ENCODE measurements around the gene DAP.

Gene DAP

GRCh38 chr5:10684303-10685086, 76.5 kb downstream of the DAP start:
- Histone ChIP-seq H3K36me3 (peaks cover 31 to 45% (median 42%) of the 10 kb centered on the region in 3 donors), H3K4me3 (no peak overlapping the region), H3K27me3 (no peaks in the 10 kb centered on the region), H3K9me3 (no peaks in the 10 kb centered on the region), H3K27ac (no peak overlapping the region), H3K4me1 (no peaks in the 10 kb centered on the region)
- intact Hi-C loops (cut with DNase I; ENCODE audit: low total_unique reads), result no loop called here
- TF ChIP-seq, protein P1, sequence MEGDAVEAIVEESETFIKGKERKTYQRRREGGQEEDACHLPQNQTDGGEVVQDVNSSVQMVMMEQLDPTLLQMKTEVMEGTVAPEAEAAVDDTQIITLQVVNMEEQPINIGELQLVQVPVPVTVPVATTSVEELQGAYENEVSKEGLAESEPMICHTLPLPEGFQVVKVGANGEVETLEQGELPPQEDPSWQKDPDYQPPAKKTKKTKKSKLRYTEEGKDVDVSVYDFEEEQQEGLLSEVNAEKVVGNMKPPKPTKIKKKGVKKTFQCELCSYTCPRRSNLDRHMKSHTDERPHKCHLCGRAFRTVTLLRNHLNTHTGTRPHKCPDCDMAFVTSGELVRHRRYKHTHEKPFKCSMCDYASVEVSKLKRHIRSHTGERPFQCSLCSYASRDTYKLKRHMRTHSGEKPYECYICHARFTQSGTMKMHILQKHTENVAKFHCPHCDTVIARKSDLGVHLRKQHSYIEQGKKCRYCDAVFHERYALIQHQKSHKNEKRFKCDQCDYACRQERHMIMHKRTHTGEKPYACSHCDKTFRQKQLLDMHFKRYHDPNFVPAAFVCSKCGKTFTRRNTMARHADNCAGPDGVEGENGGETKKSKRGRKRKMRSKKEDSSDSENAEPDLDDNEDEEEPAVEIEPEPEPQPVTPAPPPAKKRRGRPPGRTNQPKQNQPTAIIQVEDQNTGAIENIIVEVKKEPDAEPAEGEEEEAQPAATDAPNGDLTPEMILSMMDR (IDR thresholded peaks at IDR 0.05), result no peak
- DNase-seq, result no peak

GRCh38 chr5:10682801-10683525, 78.1 kb downstream of the DAP start:
- H3K36me3 ChIP-seq, result peaks cover 45 to 61% (median 57%) of the 10 kb centered on the region in 3 donors
- DNase-seq, result no peak
- H3K4me3 ChIP-seq, result no peak overlapping the region
- intact Hi-C loops (cut with DNase I; ENCODE audit: low total_unique reads), result no loop called here
- H3K27ac ChIP-seq, result no peak overlapping the region
- TF ChIP-seq, protein P1 (IDR thresholded peaks at IDR 0.05), result no peak
- no peaks in the 10 kb centered on the region for H3K4me1 ChIP-seq
- H3K27me3 ChIP-seq, result no peaks in the 10 kb centered on the region
- H3K9me3 ChIP-seq, result no peaks in the 10 kb centered on the region

DNA sequence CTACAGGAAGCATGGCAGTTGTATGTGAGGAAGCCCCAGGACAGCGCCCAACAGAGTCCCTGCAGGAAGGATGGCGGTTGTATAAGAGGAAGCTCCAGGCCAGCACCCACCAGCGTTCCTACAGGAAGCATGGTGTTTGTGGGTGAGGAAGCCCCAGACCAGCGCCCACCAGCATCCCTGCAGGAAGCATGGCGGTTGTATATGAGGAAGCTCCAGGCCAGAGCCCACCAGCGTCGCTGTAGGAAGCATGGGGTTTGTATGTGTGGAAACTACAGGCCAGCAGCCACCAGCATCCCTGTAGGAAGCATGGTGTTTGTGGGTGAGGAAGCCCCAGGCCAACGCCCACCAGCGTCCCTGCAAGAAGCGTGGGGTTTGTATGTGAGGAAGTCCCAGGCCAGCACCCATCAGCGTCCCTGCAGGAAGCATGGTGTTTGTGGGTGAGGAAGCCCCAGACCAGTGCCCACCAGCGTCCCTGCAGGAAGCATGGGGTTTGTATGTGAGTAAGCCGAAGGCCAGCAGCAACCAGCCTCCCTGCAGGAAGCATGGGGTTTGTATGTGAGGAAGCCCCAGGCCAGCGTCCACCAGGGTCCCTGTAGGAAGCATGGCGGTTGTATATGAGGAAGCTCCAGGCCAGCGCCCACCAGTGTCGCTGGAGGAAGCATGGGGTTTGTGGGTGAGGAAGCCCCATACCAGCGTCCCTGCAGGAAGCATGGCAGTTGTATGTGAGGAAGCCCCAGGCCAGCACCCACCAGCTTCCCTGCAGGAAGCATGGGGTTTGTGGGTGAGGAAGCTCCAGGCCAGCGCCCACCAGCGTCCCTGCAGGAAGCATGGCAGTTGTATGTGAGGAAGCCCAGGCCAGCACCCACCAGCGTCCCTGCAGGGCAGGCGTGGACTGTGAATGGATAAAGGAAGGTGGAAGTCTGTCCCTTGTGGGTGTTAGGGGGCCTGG, 79.0 kb downstream of the DAP start:
- Histone ChIP-seq H3K36me3 (peaks cover 52 to 70% (median 65%) of the 10 kb centered on the region in 3 donors), H3K9me3 (peaks cover 0 to 2% (median 0%) of the 10 kb centered on the region in 3 donors), H3K4me1 (no peaks in the 10 kb centered on the region), H3K27me3 (no peaks in the 10 kb centered on the region), H3K4me3 (no peak overlapping the region), H3K27ac (no peak overlapping the region)
- intact Hi-C loops (cut with DNase I; ENCODE audit: low total_unique reads), result no loop called here
- no peak for DNase-seq
- TF ChIP-seq, protein P1 (IDR thresholded peaks at IDR 0.05), result no peak

DNA sequence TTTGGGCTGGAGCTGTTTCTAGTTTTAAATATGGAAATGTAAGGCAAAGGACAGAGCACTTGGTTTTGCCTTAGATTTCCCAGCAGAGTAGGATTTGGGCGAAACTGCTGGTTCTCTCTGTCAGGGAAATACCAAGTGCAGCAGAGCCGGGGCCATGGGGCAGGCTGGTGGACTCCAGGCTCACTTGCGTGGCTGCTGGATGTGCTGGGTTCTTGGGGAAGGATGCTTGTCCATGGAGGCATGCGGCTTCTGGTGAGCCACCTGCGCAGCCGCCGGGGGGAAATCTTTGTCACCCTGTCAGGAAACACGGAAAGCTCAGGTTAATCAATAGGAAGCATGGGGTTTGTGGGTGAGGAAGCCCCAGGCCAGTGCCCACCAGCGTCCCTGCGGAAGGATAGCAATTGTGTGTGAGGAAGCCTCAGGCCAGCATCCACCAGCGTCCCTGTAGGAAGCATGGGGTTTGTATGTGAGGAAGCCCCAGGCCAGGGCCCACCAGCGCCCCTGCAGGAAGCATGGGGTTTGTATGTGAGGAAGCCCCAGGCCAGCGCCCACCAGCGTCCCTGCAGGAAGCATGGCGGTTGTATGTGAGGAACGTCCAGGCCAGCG, 80.1 kb downstream of the DAP start:
- H3K4me3 ChIP-seq, result no peak overlapping the region

More for the DNA sequence above, 80.1 kb downstream of the DAP start:
- TF ChIP-seq, protein P1 (IDR thresholded peaks at IDR 0.05), result no peak
- Histone ChIP-seq H3K36me3 (peaks cover 52 to 70% (median 65%) of the 10 kb centered on the region in 3 donors), H3K4me1 (no peaks in the 10 kb centered on the region), H3K27me3 (no peaks in the 10 kb centered on the region), H3K27ac (no peak overlapping the region), H3K9me3 (peaks cover 0 to 2% (median 0%) of the 10 kb centered on the region in 3 donors)
- intact Hi-C loops (cut with DNase I; ENCODE audit: low total_unique reads), result no loop called here
- no peak for DNase-seq

Data from tibial artery (tissue), 4 donors.